Measurements from ENCODE around the gene ARHGAP27. TPM values are rescaled to one million over a fixed set of nuclear protein-coding genes. Genes with fewer than 3 reads are reported as not detected.

ARHGAP27 gene
- total RNA-seq, 1 experiment from 2014 or later, result 39.2 TPM

- intact Hi-C loops (cut with micrococcal nuclease; ENCODE audit: unreplicated experiment) (loop anchor here (5.0 kb wide), 1 partner anchor 65 kb away; the partner anchor contains the start of gene MAP3K14), in situ Hi-C loops (cut with HindIII; ENCODE audit: low pct_unique_long_range_greater_than_20kb, low sequenced_read_pairs) (no loop called here)
- Histone ChIP-seq H3K27me3 (ENCODE audit: control insufficient read depth, insufficient read depth, low read length) (no peaks in the 10 kb centered on the region), H3K4me3 (ENCODE audit: low read depth in 2 of 2, low read length in 2 of 2) (no peak overlapping the region), H3K36me3 (ENCODE audit: control insufficient read depth, insufficient read depth, low read length) (no peaks in the 10 kb centered on the region), H3K27ac (ENCODE audit: low read length) (peak overlapping the region; percentile 94), H3K4me1 (ENCODE audit: control insufficient read depth, insufficient read depth, low read length) (peaks cover 52% of the 10 kb centered on the region), H3K9me3 (ENCODE audit: control insufficient read depth, insufficient read depth, low read depth, low read length) (no peaks in the 10 kb centered on the region)
- DNase-seq (ENCODE audit: low read depth, low spot score), result no peak
- BruUV-seq (replicated peaks), result no TSS peak
- no peak for ATAC-seq
- no peak for TF ChIP-seq POLR2AphosphoS5 (IDR thresholded peaks at IDR 0.05; ENCODE audit: low read depth, low read length)
- no peak for TF ChIP-seq SIN3A (IDR thresholded peaks at IDR 0.05; ENCODE audit: borderline replicate concordance, insufficient read depth, low read depth, low read length)
- TF ChIP-seq CTCF (IDR thresholded peaks at IDR 0.05), result no peak
- no peak for TF ChIP-seq REST (IDR thresholded peaks at IDR 0.05; ENCODE audit: insufficient read depth in 1 of 2, low read depth in 2 of 2, low read length in 1 of 2)
- no peak for TF ChIP-seq TCF7L2 (IDR thresholded peaks at IDR 0.05; ENCODE audit: low read depth, low read length)
- ChIA-PET CTCF (no interaction called here), POLR2A (no interaction called here)
Measured at GRCh38 chr17:45382226-45382625, 50.4 kb downstream of the ARHGAP27 start.

DNA sequence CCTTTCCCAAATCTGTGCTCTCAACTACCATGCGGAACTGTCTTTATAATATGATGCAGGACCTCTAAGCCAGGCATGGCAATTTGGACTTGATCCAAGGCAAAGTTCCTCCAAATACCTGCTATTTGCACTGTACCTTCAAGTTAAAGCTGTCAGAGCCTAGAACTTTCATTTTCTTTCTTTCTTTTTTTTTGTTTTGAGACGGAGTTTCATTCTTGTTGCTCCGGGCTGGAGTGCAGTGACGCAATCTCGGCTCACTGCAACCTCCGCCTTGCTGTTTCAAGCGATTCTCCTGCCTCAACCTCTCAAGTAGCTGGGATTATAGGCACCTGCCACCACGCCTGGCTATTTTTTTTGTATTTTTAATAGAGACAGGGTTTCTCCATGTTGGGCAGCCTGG, 51.7 kb downstream of the ARHGAP27 start:
- intact Hi-C loops (cut with micrococcal nuclease; ENCODE audit: unreplicated experiment), result loop anchor here (5.0 kb wide), 1 partner anchor 64 kb away; the partner anchor contains the start of gene MAP3K14
- H3K27me3 ChIP-seq (ENCODE audit: control insufficient read depth, insufficient read depth, low read length), result no peaks in the 10 kb centered on the region
- BruUV-seq (replicated peaks), result no TSS peak
- peaks cover 57% of the 10 kb centered on the region for H3K4me1 ChIP-seq (ENCODE audit: control insufficient read depth, insufficient read depth, low read length)
- ATAC-seq, result no peak
- TF ChIP-seq TCF7L2 (IDR thresholded peaks at IDR 0.05; ENCODE audit: low read depth, low read length), result no peak
- TF ChIP-seq REST (IDR thresholded peaks at IDR 0.05; ENCODE audit: insufficient read depth in 1 of 2, low read depth in 2 of 2, low read length in 1 of 2), result no peak
- no peak for TF ChIP-seq POLR2AphosphoS5 (IDR thresholded peaks at IDR 0.05; ENCODE audit: low read depth, low read length)
- no peak for TF ChIP-seq CTCF (IDR thresholded peaks at IDR 0.05)
- TF ChIP-seq SIN3A (IDR thresholded peaks at IDR 0.05; ENCODE audit: borderline replicate concordance, insufficient read depth, low read depth, low read length), result no peak
- no peaks in the 10 kb centered on the region for H3K36me3 ChIP-seq (ENCODE audit: control insufficient read depth, insufficient read depth, low read length)
- in situ Hi-C loops (cut with HindIII; ENCODE audit: low pct_unique_long_range_greater_than_20kb, low sequenced_read_pairs), result no loop called here
- ChIA-PET CTCF (no interaction called here), POLR2A (interaction anchor here (1.2 kb wide), 1 partner anchor 64 kb away, joined by 6 read pairs; the partner anchor contains the start of gene MAP3K14)
- no peaks in the 10 kb centered on the region for H3K9me3 ChIP-seq (ENCODE audit: control insufficient read depth, insufficient read depth, low read depth, low read length)
- no peak for DNase-seq (ENCODE audit: low read depth, low spot score)
- H3K27ac ChIP-seq (ENCODE audit: low read length), result peak overlapping the region; percentile 94
- H3K4me3 ChIP-seq (ENCODE audit: low read depth in 2 of 2, low read length in 2 of 2), result no peak overlapping the region
